B cell (primary cell): ENCODE results near the gene CCDC136. TPM values are rescaled to one million over a fixed set of nuclear protein-coding genes. Genes with fewer than 3 reads are reported as not detected.

ENCODE experiments used
- ATAC-seq: fragments of 200-7000 bp; cut with Tn5 transposase; one replicate; pipeline ENCODE4 v1.10.0; 2021; ENCODE audit warnings: low read depth, mild to moderate bottlenecking, moderate number of reproducible peaks, moderate library complexity
- CTCF ChIA-PET: fragments of 350-600 bp; sonication (Branson Sonifier 250); formaldehyde crosslinking; loops from one replicate; lab custom pipeline; 2021; ENCODE audit warnings: antibody characterized with exemption, inconsistent platforms; lab: Charles Lee
- POLR2A ChIA-PET: fragments of 350-600 bp; sonication (Branson Sonifier 250); formaldehyde crosslinking; loops from one replicate; lab custom pipeline; 2021; ENCODE audit warnings: antibody characterized with exemption; lab: Charles Lee
- DNase-seq: peaks from one replicate; pipeline ENCODE4 v3.0.0; 2013
- H2AFZ ChIP-seq: 2 replicates; pipeline ENCODE4 v1.6.1; 2012; ENCODE audit warnings: mild to moderate bottlenecking, low read depth, low read length; ENCODE audit not compliant: insufficient read depth, poor library complexity, severe bottlenecking
- H3K27ac ChIP-seq, 2 donors: 1 replicate in 1 of 2; 2 replicates in 1 of 2; pipeline ENCODE4 v1.5.1; 2012 to 2013; ENCODE audit warnings: low read length in 2 of 2, mild to moderate bottlenecking in 2 of 2, moderate library complexity in 1 of 2
- H3K27me3 ChIP-seq, 4 experiments: fragments of 200-600 bp in 1 of 4; sonication (generic) in 1 of 4; replicated peaks in 1 of 4; 1 replicate in 2 of 4; 2 replicates in 2 of 4; pipeline versions ENCODE4 v1.6.1 to v1.7.0; 2013 to 2016; ENCODE audit warnings: low read length in 3 of 4, mild to moderate bottlenecking in 2 of 4, mixed read lengths in 1 of 4, moderate library complexity in 1 of 4; ENCODE audit not compliant: insufficient read depth in 4 of 4, control insufficient read depth in 3 of 4; ENCODE audit errors: control extremely low read depth in 1 of 4
- H3K36me3 ChIP-seq, 2 experiments: replicated peaks in 1 of 2; 1 replicate in 1 of 2; 2 replicates in 1 of 2; pipeline versions ENCODE4 v1.6.1 to v1.7.1; 2013; ENCODE audit warnings: low read length in 1 of 2; ENCODE audit not compliant: insufficient read depth in 2 of 2, control insufficient read depth in 1 of 2; ENCODE audit errors: control extremely low read depth in 1 of 2, extremely low read depth in 1 of 2
- H3K4me1 ChIP-seq, 2 donors: fragments of 200-600 bp in 1 of 2; sonication (generic) in 1 of 2; 1 replicate in 1 of 2; 2 replicates in 1 of 2; pipeline versions ENCODE4 v1.5.1 to v1.6.1; 2013 to 2017; ENCODE audit warnings: low read length in 2 of 2; ENCODE audit not compliant: control insufficient read depth in 2 of 2, insufficient read depth in 2 of 2
- H3K4me2 ChIP-seq: replicated peaks from 2 replicates; pipeline ENCODE3; 2012; ENCODE audit warnings: mild to moderate bottlenecking, low read depth, low read length; ENCODE audit not compliant: poor library complexity, severe bottlenecking
- H3K4me3 ChIP-seq, 5 experiments: fragments of 200-600 bp in 1 of 5; sonication (generic) in 1 of 5; 1 replicate in 3 of 5; 2 replicates in 2 of 5; pipeline versions ENCODE4 v1.5.1 to v1.7.0; 2011 to 2016; ENCODE audit warnings: low read length in 4 of 5, mild to moderate bottlenecking in 4 of 5, low read depth in 2 of 5, control low read depth in 1 of 5, moderate library complexity in 1 of 5; ENCODE audit not compliant: insufficient read depth in 1 of 5; ENCODE audit errors: control extremely low read depth in 1 of 5, extremely low read depth in 1 of 5
- H3K79me2 ChIP-seq: fragments of 200-600 bp; sonication (generic); one replicate; pipeline ENCODE4 v1.6.0; 2016; ENCODE audit warnings: low read length; ENCODE audit not compliant: control insufficient read depth, insufficient read depth
- H3K9ac ChIP-seq: fragments of 200-600 bp; sonication (generic); 2 replicates; pipeline ENCODE4 v1.6.1; 2017; ENCODE audit warnings: mild to moderate bottlenecking, low read length, moderate library complexity
- H3K9me3 ChIP-seq, 3 donors: one replicate each; pipeline versions ENCODE4 v1.6.1 to v1.7.1; 2013; ENCODE audit warnings: low read length in 2 of 3; ENCODE audit not compliant: control insufficient read depth in 2 of 3, insufficient read depth in 1 of 3; ENCODE audit errors: control extremely low read depth in 1 of 3
- H4K20me1 ChIP-seq: 2 replicates; pipeline ENCODE4 v1.6.0; 2012; ENCODE audit warnings: mild to moderate bottlenecking, low read length; ENCODE audit not compliant: insufficient read depth, control insufficient read depth, poor library complexity, severe bottlenecking
- H3K27ac Mint-ChIP-seq: one replicate; pipeline ENCODE4 v1.8.0; 2021; ENCODE audit warnings: mixed read lengths
- H3K27me3 Mint-ChIP-seq: one replicate; pipeline ENCODE4 v1.8.0; 2021; ENCODE audit warnings: mixed read lengths
- H3K4me1 Mint-ChIP-seq: one replicate; pipeline ENCODE4 v1.8.0; 2021; ENCODE audit warnings: mixed read lengths
- H3K4me3 Mint-ChIP-seq: one replicate; pipeline ENCODE4 v1.8.0; 2021; ENCODE audit warnings: mixed read lengths
- H3K9me3 Mint-ChIP-seq: one replicate; pipeline ENCODE4 v1.8.0; 2022; ENCODE audit warnings: mixed read lengths; ENCODE audit not compliant: insufficient read depth
- CTCF ChIP-seq: fragments of 200-600 bp; IDR thresholded peaks from one replicate; pipeline ENCODE4 v1.8.0; 2022; ENCODE audit warnings: antibody characterized with exemption, mild to moderate bottlenecking
- EZH2 ChIP-seq: IDR thresholded peaks from 2 replicates; pipeline ENCODE4 v1.6.1; 2012; ENCODE audit warnings: borderline replicate concordance, low read depth, mild to moderate bottlenecking, moderate library complexity, low read length; ENCODE audit not compliant: insufficient read depth, poor library complexity, severe bottlenecking
- WGBS: methylation state at CpG from one replicate; pipeline ENCODE4 v1.1.5; 2013; ENCODE audit warnings: missing lambda C conversion rate; ENCODE audit not compliant: insufficient coverage; 5-methylcytosine and 5-hydroxymethylcytosine counted together
- intact Hi-C: fragments of 100-400 bp; cut with micrococcal nuclease; formaldehyde crosslinking; loops from one replicate; pipeline ENCODE4 v1.10.0; 2022
- polyA plus RNA-seq: library from polyadenylated mRNA; depleted of rRNA; stranded (reverse); fragments of >200 nt; gene quantifications from 2 replicates; pipeline ENCODE4 v1.2.3, GENCODE V29; 2012
- total RNA-seq, 2 donors: library from RNA; stranded (reverse); fragments of 120-200 nt in 1 of 2; gene quantifications; 1 replicate in 1 of 2; 2 replicates in 1 of 2; pipeline versions ENCODE4 v1.2.3 to v1.2.4, GENCODE V29; 2013 to 2022

Gene CCDC136
- total and polyA plus RNA-seq, 2 donors (not counting 1 experiment from before 2014, with no cell fraction given): 2.2 to 13.9 TPM

DNA sequence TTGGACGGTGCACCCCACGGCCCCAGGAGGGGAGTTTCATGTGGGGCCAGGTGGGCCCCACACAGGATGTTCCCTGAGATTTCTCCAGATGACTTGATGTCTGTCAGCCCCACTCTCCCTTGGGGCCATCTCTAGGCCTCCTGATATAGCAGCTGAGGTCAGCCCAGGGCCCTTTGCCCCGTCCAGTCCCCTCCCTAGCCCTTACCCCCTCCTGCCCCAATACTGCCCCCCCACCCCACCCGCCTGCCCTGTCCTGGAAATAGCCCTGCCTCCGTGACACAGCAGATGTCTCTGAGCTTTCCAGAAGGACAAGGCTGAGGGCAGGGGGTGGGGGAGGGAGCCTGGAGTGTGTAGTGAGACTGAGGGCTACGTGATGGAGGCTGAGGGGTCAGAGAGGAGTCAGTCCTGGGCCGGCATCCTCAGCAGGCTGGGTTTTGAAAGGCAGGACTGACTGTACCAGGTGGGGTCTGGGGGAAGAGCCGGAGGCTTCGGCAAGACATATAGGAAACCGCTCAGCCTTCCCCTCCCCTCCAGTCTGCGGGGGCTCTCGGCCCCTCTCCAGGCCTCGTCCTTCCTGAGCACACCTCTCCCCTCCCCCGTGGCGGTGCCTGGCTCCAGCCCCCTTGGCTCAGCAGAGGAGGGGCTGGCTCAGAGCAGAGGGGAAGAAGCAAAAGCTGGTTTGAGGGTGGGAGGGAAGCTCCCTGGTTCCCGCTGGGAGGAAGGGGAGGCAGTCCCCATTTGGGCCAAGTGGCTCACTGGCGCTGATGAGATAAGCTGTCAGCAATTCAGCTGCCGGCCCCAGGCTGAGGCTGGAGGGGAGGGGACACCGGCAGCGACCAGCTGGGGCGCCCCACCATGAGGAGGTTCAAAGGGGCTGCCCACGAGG lies 40.5 kb downstream of the CCDC136 start:
- no peaks in the 10 kb centered on the region for H3K79me2 ChIP-seq
- no peak overlapping the region for H3K4me3 ChIP-seq
- POLR2A ChIA-PET: no interaction called here
- H3K36me3 ChIP-seq: no peaks in the 10 kb centered on the region
- H3K27me3 ChIP-seq: peaks cover 0 to 45% (median 20%) of the 10 kb centered on the region in 4 experiments
- peaks cover 20% of the 10 kb centered on the region for H3K4me1 Mint-ChIP-seq
- H3K27ac ChIP-seq: no peak overlapping the region
- peak overlapping the region; percentile 94 for H3K4me2 ChIP-seq
- DNase-seq (peak; percentile 28), ATAC-seq (no peak)
- intact Hi-C loops: no loop called here
- WGBS: 6% methylated on average over 9 of the region's 22 CpGs
- no peak overlapping the region for H3K9ac ChIP-seq
- H2AFZ ChIP-seq: no peak overlapping the region
- TF ChIP-seq EZH2 (no peak), CTCF (no peak)
- H3K27me3 Mint-ChIP-seq: peaks cover 34% of the 10 kb centered on the region
- H3K27ac Mint-ChIP-seq: no peak overlapping the region
- peaks cover 31 to 32% of the 10 kb centered on the region in 2 donors for H3K4me1 ChIP-seq
- no peaks in the 10 kb centered on the region for H3K9me3 Mint-ChIP-seq
- CTCF ChIA-PET: interaction anchor here (0.6 to 0.9 kb wide), 2 partner anchors 31 to 256 kb away, joined by 3 to 5 read pairs; partner anchors contain the start of gene ATP6V1F
- H3K4me3 Mint-ChIP-seq: no peak overlapping the region
- H3K9me3 ChIP-seq: peaks cover 0 to 7% (median 0%) of the 10 kb centered on the region in 3 donors
- no peaks in the 10 kb centered on the region for H4K20me1 ChIP-seq

DNA sequence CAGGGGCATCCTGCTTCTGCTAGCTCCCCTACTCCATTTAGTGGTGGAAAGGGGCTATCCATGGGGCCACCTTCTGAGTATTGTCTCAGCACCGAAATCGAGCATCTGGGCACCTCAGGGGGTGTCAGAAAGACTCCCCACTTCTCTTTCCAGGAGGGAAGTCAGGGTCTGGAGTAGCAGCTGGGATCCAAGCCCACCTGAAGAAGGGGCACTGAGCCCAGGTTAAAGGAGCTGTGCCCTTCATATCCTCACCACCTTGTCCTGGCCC lies 41.0 kb downstream of the CCDC136 start:
- Histone ChIP-seq H3K4me3 (no peak overlapping the region), H3K79me2 (no peaks in the 10 kb centered on the region), H2AFZ (no peak overlapping the region), H3K9ac (no peak overlapping the region), H3K9me3 (peaks cover 0 to 7% (median 0%) of the 10 kb centered on the region in 3 donors), H3K4me2 (no peak overlapping the region), H4K20me1 (no peaks in the 10 kb centered on the region), H3K27ac (no peak overlapping the region), H3K36me3 (no peaks in the 10 kb centered on the region), H3K4me1 (peaks cover 31 to 32% of the 10 kb centered on the region in 2 donors), H3K27me3 (peaks cover 0 to 43% (median 20%) of the 10 kb centered on the region in 4 experiments)
- CTCF ChIA-PET: interaction anchor here (0.6 to 0.9 kb wide), 2 partner anchors 30 to 1213 kb away, joined by 3 to 5 read pairs; partner anchors contain the start of gene ATP6V1F
- 44% methylated on average over 2 of the region's 2 CpGs for WGBS
- Mint-ChIP-seq H3K4me1 (peaks cover 20% of the 10 kb centered on the region), H3K4me3 (no peak overlapping the region), H3K27me3 (peaks cover 32% of the 10 kb centered on the region), H3K9me3 (no peaks in the 10 kb centered on the region), H3K27ac (no peak overlapping the region)
- POLR2A ChIA-PET: no interaction called here
- no peak for DNase-seq
- intact Hi-C loops: no loop called here
- no peak for TF ChIP-seq CTCF
- no peak for TF ChIP-seq EZH2
- no peak for ATAC-seq
